Tibial nerve (tissue), 4 donors: Measurements from ENCODE around the gene FOSL2.
"Not testable (repeated sequence)": the region's sequence is repeated elsewhere in the genome, so short reads cannot be mapped to it uniquely, and the experiment has no call there.

Experiments used
- CTCF ChIP-seq, 5 experiments: fragments of 200-600 bp in 3 of 5; fragments of 450-650 bp in 2 of 5; sonication (generic) in 3 of 5; IDR thresholded peaks; one replicate each; pipeline ENCODE4 v1.5.1; 2016 to 2019; ENCODE audit warnings: antibody characterized with exemption in 5 of 5, mild to moderate bottlenecking in 3 of 5, moderate library complexity in 2 of 5
- EP300 ChIP-seq, 2 donors: sonication (generic); formaldehyde crosslinking; IDR thresholded peaks; one replicate each; pipeline ENCODE4 v1.6.1; 2017; ENCODE audit warnings: antibody characterized with exemption in 2 of 2, mild to moderate bottlenecking in 1 of 2
- POLR2A ChIP-seq, 2 donors: fragments of 450-650 bp; IDR thresholded peaks; one replicate each; pipeline ENCODE4 v1.6.1; 2017; ENCODE audit warnings: antibody characterized with exemption in 2 of 2, mild to moderate bottlenecking in 2 of 2, moderate library complexity in 2 of 2

GRCh38 chr2:28371728-28372127, 20.9 kb upstream of the FOSL2 start:
- TF ChIP-seq EP300, CTCF, POLR2A (IDR thresholded peaks at IDR 0.05): not testable (repeated sequence)
